WTC11 (cell line): ENCODE measurements around the gene FLNA. TPM values are rescaled to one million over a fixed set of nuclear protein-coding genes. Genes with fewer than 3 reads are reported as not detected.

Experiments
- ATAC-seq: fragments of 200-7000 bp; cut with Tn5 transposase; 2 replicates; pipeline ENCODE4 v1.10.0; 2021; ENCODE audit warnings: mild to moderate bottlenecking, moderate library complexity
- CTCF ChIA-PET: fragments of 300-600 bp; sonication (Branson Sonifier 250); formaldehyde crosslinking; loops from one replicate; lab custom pipeline; 2021; ENCODE audit warnings: antibody characterized with exemption; lab: Charles Lee
- POLR2A ChIA-PET: fragments of 350-600 bp; sonication (Branson Sonifier 250); formaldehyde crosslinking; loops from one replicate; lab custom pipeline; 2021; ENCODE audit warnings: antibody characterized with exemption; lab: Charles Lee
- DNase-seq: peaks from one replicate; pipeline ENCODE4 v3.0.0; 2021; ENCODE audit warnings: low spot score
- H3K27ac Mint-ChIP-seq: 2 replicates; pipeline ENCODE4 v1.8.0; 2021; ENCODE audit warnings: mixed read lengths
- H3K27me3 Mint-ChIP-seq: 2 replicates; pipeline ENCODE4 v1.8.0; 2021; ENCODE audit warnings: low read depth, mild to moderate bottlenecking, moderate library complexity, mixed read lengths
- H3K36me3 Mint-ChIP-seq: 2 replicates; pipeline ENCODE4 v1.8.0; 2021; ENCODE audit warnings: mixed read lengths
- H3K4me1 Mint-ChIP-seq: 2 replicates; pipeline ENCODE4 v1.8.0; 2022; ENCODE audit warnings: mixed read lengths
- H3K4me3 Mint-ChIP-seq: 2 replicates; pipeline ENCODE4 v1.8.0; 2021; ENCODE audit warnings: mild to moderate bottlenecking, moderate library complexity, mixed read lengths
- H3K9me3 Mint-ChIP-seq: 2 replicates; pipeline ENCODE4 v1.8.0; 2021; ENCODE audit warnings: mixed read lengths
- ATF1 ChIP-seq: sonication (generic); formaldehyde crosslinking; IDR thresholded peaks from 2 replicates; pipeline ENCODE4 v1.8.1; 2023; ENCODE audit warnings: mild to moderate bottlenecking, moderate library complexity, missing genetic modification reagents
- CREM ChIP-seq: sonication (generic); formaldehyde crosslinking; IDR thresholded peaks from 2 replicates; pipeline ENCODE4 v1.8.1; 2022; ENCODE audit warnings: mild to moderate bottlenecking, missing genetic modification reagents, moderate library complexity
- CTCF ChIP-seq: fragments of 200-600 bp; IDR thresholded peaks from 2 replicates; pipeline ENCODE4 v1.8.0; 2022; ENCODE audit warnings: antibody characterized with exemption
- ERG ChIP-seq: fragments of 250-450 bp; sonication (Bioruptor Pico); IDR thresholded peaks from 2 replicates; pipeline ENCODE4 v1.8.0; 2021; ENCODE audit warnings: mild to moderate bottlenecking
- GRHL2 ChIP-seq: fragments of 250-450 bp; sonication (Bioruptor Pico); IDR thresholded peaks from 2 replicates; pipeline ENCODE4 v1.8.0; 2022; ENCODE audit warnings: mild to moderate bottlenecking, moderate library complexity; ENCODE audit not compliant: insufficient replicate concordance, severe bottlenecking
- HMGXB4 ChIP-seq: sonication (generic); formaldehyde crosslinking; IDR thresholded peaks from 2 replicates; pipeline ENCODE4 v1.8.1; 2023; ENCODE audit warnings: mild to moderate bottlenecking, moderate library complexity, missing genetic modification reagents
- JAZF1 ChIP-seq: fragments of 250-450 bp; sonication (Bioruptor Pico); IDR thresholded peaks from 2 replicates; pipeline ENCODE4 v1.9.0; 2021; ENCODE audit warnings: moderate library complexity, mild to moderate bottlenecking, inconsistent platforms
- RORB ChIP-seq: fragments of 250-450 bp; sonication (Bioruptor Pico); IDR thresholded peaks from 2 replicates; pipeline ENCODE4 v1.9.0; 2021; ENCODE audit warnings: mild to moderate bottlenecking
- SOX15 ChIP-seq: fragments of 250-450 bp; sonication (Bioruptor Pico); IDR thresholded peaks from 2 replicates; pipeline ENCODE4 v1.9.0; 2021; ENCODE audit warnings: mild to moderate bottlenecking
- STAT6 ChIP-seq: sonication (generic); formaldehyde crosslinking; conservative IDR thresholded peaks from 2 replicates; pipeline ENCODE4 v1.8.1; 2023; ENCODE audit warnings: mild to moderate bottlenecking, low read depth, missing genetic modification reagents, moderate library complexity
- TEAD4 ChIP-seq: sonication (generic); formaldehyde crosslinking; IDR thresholded peaks from 2 replicates; pipeline ENCODE4 v1.8.0; 2022; ENCODE audit warnings: mild to moderate bottlenecking, missing genetic modification reagents
- USF2 ChIP-seq: sonication (generic); formaldehyde crosslinking; IDR thresholded peaks from 2 replicates; pipeline ENCODE4 v1.8.1; 2023; ENCODE audit warnings: mild to moderate bottlenecking, missing genetic modification reagents, moderate library complexity
- ZNF121 ChIP-seq: sonication (generic); formaldehyde crosslinking; IDR thresholded peaks from 2 replicates; pipeline ENCODE4 v1.8.0; 2023; ENCODE audit warnings: missing genetic modification reagents
- ZNF219 ChIP-seq: sonication (generic); formaldehyde crosslinking; IDR thresholded peaks from 2 replicates; pipeline ENCODE4 v1.8.0; 2023; ENCODE audit warnings: missing genetic modification reagents, mild to moderate bottlenecking, borderline replicate concordance
- ZNF281 ChIP-seq: sonication (generic); formaldehyde crosslinking; IDR thresholded peaks from 2 replicates; pipeline ENCODE4 v1.8.0; 2023; ENCODE audit warnings: mild to moderate bottlenecking, missing genetic modification reagents
- total RNA-seq: library from RNA; stranded (reverse); gene quantifications from 3 replicates; pipeline ENCODE4 v1.2.3, GENCODE V29; 2021

FLNA gene
- total RNA-seq, 1 experiment from 2014 or later = 1,017 TPM

- DNase-seq (no peak), ATAC-seq (no peak)
- peaks cover 29% of the 10 kb centered on the region for H3K36me3 Mint-ChIP-seq
- no peaks in the 10 kb centered on the region for H3K4me1 Mint-ChIP-seq
- TF ChIP-seq ZNF219 (CRISPR knock-in tag) (no peak), ATF1 (no peak), USF2 (CRISPR knock-in tag) (no peak), CREM (CRISPR knock-in tag) (no peak), CTCF (no peak), ZNF121 (no peak), ZNF281 (no peak), ERG (CRISPR knock-in tag) (no peak), TEAD4 (CRISPR knock-in tag) (no peak), SOX15 (CRISPR knock-in tag) (no peak), HMGXB4 (CRISPR knock-in tag) (no peak), STAT6 (CRISPR knock-in tag) (no peak), JAZF1 (CRISPR knock-in tag) (no peak), GRHL2 (CRISPR knock-in tag) (no peak), RORB (CRISPR knock-in tag) (no peak)
- H3K9me3 Mint-ChIP-seq = no peaks in the 10 kb centered on the region
- H3K4me3 Mint-ChIP-seq = no peak overlapping the region
- ChIA-PET POLR2A (interaction anchor here (0.8 kb wide), 1 partner anchor 14 kb away, joined by 3 read pairs; no protein-coding TSS in a partner anchor), CTCF (no interaction called here)
- no peak overlapping the region for H3K27ac Mint-ChIP-seq
- no peaks in the 10 kb centered on the region for H3K27me3 Mint-ChIP-seq
Measured at GRCh38 chrX:154355094-154355775, 19.2 kb downstream of the FLNA start.
